Smooth muscle cell (in vitro differentiated cells): Measurements from ENCODE around the gene FRAS1. TPM values are rescaled to one million over a fixed set of nuclear protein-coding genes. Genes with fewer than 3 reads are reported as not detected.

Source experiments
- DNase-seq: peaks from one replicate; lab custom pipeline; 2025; ENCODE audit not compliant: unreplicated experiment; lab: John Stamatoyannopoulos, UW
- H2AFZ ChIP-seq: fragments of 200-600 bp; sonication (generic); 2 replicates; pipeline ENCODE4 v1.6.0; 2016; ENCODE audit warnings: antibody characterized with exemption, low read depth, mild to moderate bottlenecking
- H3F3A ChIP-seq: fragments of 200-600 bp; sonication (generic); 2 replicates; pipeline ENCODE4 v1.6.0; 2017; ENCODE audit warnings: antibody characterized with exemption, low read depth
- H3K27ac ChIP-seq: fragments of 200-600 bp; sonication (generic); 2 replicates; pipeline ENCODE4 v1.5.1; 2016; ENCODE audit warnings: low read depth, mild to moderate bottlenecking
- H3K27me3 ChIP-seq: fragments of 200-600 bp; sonication (generic); 2 replicates; pipeline ENCODE4 v1.6.1; 2016; ENCODE audit warnings: low read depth, mild to moderate bottlenecking
- H3K36me3 ChIP-seq: fragments of 200-600 bp; sonication (generic); 2 replicates; pipeline ENCODE4 v1.5.1; 2016; ENCODE audit warnings: low read depth
- H3K4me1 ChIP-seq: fragments of 200-600 bp; sonication (generic); 2 replicates; pipeline ENCODE4 v1.5.1; 2016; ENCODE audit warnings: low read depth
- H3K4me2 ChIP-seq: fragments of 200-600 bp; sonication (generic); 2 replicates; pipeline ENCODE4 v1.6.0; 2016; ENCODE audit warnings: mild to moderate bottlenecking
- H3K4me3 ChIP-seq: fragments of 200-600 bp; sonication (generic); 2 replicates; pipeline ENCODE4 v1.5.1; 2016; ENCODE audit warnings: mild to moderate bottlenecking
- H3K79me2 ChIP-seq: fragments of 200-600 bp; sonication (generic); 2 replicates; pipeline ENCODE4 v1.6.0; 2016; ENCODE audit warnings: low read depth, mild to moderate bottlenecking
- H3K9ac ChIP-seq: fragments of 200-600 bp; sonication (generic); 2 replicates; pipeline ENCODE4 v1.6.0; 2016; ENCODE audit warnings: low read depth
- H3K9me3 ChIP-seq: fragments of 200-600 bp; sonication (generic); replicated peaks from 2 replicates; pipeline ENCODE4 v1.5.1; 2016; ENCODE audit warnings: low read depth
- H4K20me1 ChIP-seq: fragments of 200-600 bp; sonication (generic); 2 replicates; pipeline ENCODE4 v1.6.0; 2016; ENCODE audit warnings: low read depth
- WGBS: methylation state at CpG from one replicate; pipeline ENCODE4 v1.1.7; 2016; ENCODE audit warnings: low lambda C conversion rate; 5-methylcytosine and 5-hydroxymethylcytosine counted together
- polyA plus RNA-seq: library from polyadenylated mRNA; unstranded; fragments of >200 nt; fragmentation: Nextera tagmentation; extraction: Ambion mirVana; gene quantifications from 2 replicates; pipeline ENCODE4 v1.2.1, GENCODE V29; 2016
- total RNA-seq: library from RNA; depleted of rRNA; stranded (reverse); fragments of >200 nt; gene quantifications from 2 replicates; pipeline ENCODE4 v1.2.3, GENCODE V29; 2014
- TF ChIP-seq, protein P1 (sequence below): fragments of 200-600 bp; sonication (generic); IDR thresholded peaks from 2 replicates; pipeline ENCODE4 v1.5.1; 2017; ENCODE audit warnings: borderline replicate concordance, mild to moderate bottlenecking, antibody characterized with exemption; ENCODE audit not compliant: insufficient read depth, poor library complexity, severe bottlenecking

The FRAS1 gene
- total and polyA plus RNA-seq, 2 experiments from 2014 or later = 0.55 to 8.1 TPM

DNA sequence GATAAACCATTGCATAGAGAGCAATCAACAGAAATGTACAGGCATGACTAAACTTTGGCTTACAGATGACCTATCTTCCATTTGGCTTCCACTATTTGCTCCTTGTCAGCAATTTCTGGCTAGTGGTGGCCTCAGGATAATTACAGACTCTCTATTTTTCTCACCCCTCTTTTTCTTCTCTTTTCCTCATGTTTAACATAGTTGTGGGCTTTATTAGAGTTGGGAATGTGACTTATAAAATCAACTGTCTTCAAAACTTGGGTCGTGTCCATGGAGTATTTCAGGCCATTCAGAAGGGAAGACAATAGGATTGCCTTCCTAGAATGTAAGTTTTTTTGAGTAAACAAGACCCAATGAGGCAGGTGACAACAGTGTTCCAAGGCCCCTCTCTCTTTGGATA lies 236.2 kb downstream of the FRAS1 start:
- Histone ChIP-seq H3K9ac (no peak overlapping the region), H3K27me3 (no peaks in the 10 kb centered on the region), H4K20me1 (no peaks in the 10 kb centered on the region), H3K4me2 (peak overlapping the region; percentile 69), H2AFZ (no peak overlapping the region), H3K9me3 (no peaks in the 10 kb centered on the region), H3K79me2 (no peaks in the 10 kb centered on the region), H3K36me3 (no peaks in the 10 kb centered on the region), H3K4me1 (peaks cover 14% of the 10 kb centered on the region), H3F3A (no peaks in the 10 kb centered on the region), H3K27ac (peak overlapping the region; percentile 15), H3K4me3 (no peak overlapping the region)
- WGBS = 73% methylated on average over 1 of the region's 1 CpG
- TF ChIP-seq, protein P1, sequence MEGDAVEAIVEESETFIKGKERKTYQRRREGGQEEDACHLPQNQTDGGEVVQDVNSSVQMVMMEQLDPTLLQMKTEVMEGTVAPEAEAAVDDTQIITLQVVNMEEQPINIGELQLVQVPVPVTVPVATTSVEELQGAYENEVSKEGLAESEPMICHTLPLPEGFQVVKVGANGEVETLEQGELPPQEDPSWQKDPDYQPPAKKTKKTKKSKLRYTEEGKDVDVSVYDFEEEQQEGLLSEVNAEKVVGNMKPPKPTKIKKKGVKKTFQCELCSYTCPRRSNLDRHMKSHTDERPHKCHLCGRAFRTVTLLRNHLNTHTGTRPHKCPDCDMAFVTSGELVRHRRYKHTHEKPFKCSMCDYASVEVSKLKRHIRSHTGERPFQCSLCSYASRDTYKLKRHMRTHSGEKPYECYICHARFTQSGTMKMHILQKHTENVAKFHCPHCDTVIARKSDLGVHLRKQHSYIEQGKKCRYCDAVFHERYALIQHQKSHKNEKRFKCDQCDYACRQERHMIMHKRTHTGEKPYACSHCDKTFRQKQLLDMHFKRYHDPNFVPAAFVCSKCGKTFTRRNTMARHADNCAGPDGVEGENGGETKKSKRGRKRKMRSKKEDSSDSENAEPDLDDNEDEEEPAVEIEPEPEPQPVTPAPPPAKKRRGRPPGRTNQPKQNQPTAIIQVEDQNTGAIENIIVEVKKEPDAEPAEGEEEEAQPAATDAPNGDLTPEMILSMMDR = no peak
- no peak for DNase-seq

DNA sequence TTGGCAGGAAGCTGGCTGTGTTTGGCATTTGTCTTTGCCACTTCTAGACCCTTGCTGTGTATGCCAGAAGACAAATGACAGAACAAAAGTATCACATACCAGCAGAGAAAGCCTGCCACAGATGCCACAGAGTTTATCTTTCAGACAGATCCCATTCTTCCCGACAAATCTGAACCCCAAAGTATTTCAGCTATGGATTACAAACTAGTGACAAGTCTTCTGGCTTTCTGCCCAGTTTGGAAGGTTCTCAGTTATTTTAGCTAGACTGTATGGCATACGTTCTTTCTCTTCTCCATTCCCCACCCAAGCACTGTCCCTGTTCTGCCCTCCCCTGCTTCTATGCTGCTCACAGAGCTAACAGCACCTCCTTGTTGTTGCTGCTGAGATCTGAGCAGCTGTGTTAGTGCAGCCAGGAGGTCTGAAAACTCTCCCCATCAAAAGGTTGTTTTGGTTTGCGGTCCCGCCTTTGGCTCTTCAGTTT lies 236.7 kb downstream of the FRAS1 start:
- WGBS = 51% methylated on average over 4 of the region's 4 CpGs
- Histone ChIP-seq H3K4me1 (peaks cover 14% of the 10 kb centered on the region), H3K36me3 (no peaks in the 10 kb centered on the region), H3K79me2 (no peaks in the 10 kb centered on the region), H3K4me3 (no peak overlapping the region), H3F3A (no peaks in the 10 kb centered on the region), H3K27ac (peak overlapping the region; percentile 15), H3K9ac (no peak overlapping the region), H2AFZ (peak overlapping the region; percentile 51), H3K9me3 (no peaks in the 10 kb centered on the region), H4K20me1 (no peaks in the 10 kb centered on the region), H3K4me2 (peak overlapping the region; percentile 69), H3K27me3 (no peaks in the 10 kb centered on the region)
- TF ChIP-seq, protein P1 = no peak
- no peak for DNase-seq

DNA sequence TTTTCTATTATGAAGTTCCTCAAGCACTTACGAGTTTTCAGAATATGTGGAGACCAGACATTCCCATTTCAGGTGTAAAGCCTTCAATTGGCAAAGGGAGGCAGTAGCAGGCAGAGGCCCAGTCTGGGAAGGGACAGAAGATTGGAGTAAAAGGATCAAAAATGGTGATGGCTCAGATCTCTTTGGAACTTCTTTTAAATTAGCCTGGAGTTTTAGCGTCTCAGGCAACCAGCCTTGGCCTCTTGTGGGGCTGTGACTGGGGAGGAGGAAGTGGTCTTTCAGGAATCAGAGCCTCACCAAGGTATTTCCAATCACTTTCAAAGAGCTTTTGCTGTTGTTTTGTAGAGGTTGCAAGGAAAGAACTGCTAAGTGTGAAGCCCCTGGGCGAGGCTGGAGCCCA lies 239.1 kb downstream of the FRAS1 start:
- Histone ChIP-seq H3K36me3 (no peaks in the 10 kb centered on the region), H3K27me3 (no peaks in the 10 kb centered on the region), H2AFZ (peak overlapping the region; percentile 50), H3K79me2 (no peaks in the 10 kb centered on the region), H4K20me1 (no peaks in the 10 kb centered on the region), H3K4me2 (no peak overlapping the region), H3F3A (no peaks in the 10 kb centered on the region), H3K4me1 (peaks cover 14% of the 10 kb centered on the region), H3K9ac (no peak overlapping the region), H3K27ac (no peak overlapping the region), H3K4me3 (no peak overlapping the region), H3K9me3 (no peaks in the 10 kb centered on the region)
- no peak for DNase-seq
- WGBS = 91% methylated on average over 3 of the region's 3 CpGs
- TF ChIP-seq, protein P1 = no peak

DNA sequence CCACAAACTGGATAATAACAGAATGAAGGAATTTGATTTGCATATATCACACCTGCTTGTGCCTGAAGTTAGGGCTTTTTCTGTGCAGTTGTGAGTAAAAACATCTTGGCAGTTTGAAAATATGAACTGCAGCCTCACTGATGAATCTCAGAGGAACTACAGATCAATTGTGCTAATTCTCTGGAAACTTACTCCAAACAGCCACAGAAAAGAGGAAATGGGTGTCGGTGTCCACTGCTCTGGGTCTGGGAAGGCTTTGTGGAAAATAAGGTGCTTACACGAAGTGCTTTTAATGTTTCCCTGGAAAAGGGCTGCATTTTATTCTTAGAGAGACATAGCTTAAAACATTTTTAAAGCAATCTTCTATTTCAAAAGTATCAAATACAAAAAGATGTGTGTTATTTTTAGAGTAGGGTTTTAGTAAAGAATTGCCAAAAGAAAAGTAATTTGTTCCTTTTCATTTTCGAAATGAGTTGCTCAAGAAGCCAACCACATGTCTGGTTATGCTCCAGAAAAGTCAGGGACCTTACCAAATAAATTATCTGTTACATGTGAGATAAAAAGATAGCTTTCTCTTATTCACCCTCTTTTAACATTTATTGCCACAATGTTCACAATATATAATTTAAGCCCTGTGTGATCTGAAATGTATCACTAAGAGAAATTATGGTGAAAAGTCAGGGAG lies 240.1 kb downstream of the FRAS1 start:
- no peaks in the 10 kb centered on the region for H3K9me3 ChIP-seq
- TF ChIP-seq, protein P1 = no peak
- H3K27ac ChIP-seq = no peak overlapping the region
- DNase-seq = no peak
- peak overlapping the region; percentile 50 for H2AFZ ChIP-seq
- H3K4me3 ChIP-seq = no peak overlapping the region
- H3K36me3 ChIP-seq = no peaks in the 10 kb centered on the region
- peak overlapping the region; percentile 52 for H3K4me2 ChIP-seq
- no peaks in the 10 kb centered on the region for H4K20me1 ChIP-seq
- peaks cover 14% of the 10 kb centered on the region for H3K4me1 ChIP-seq
- WGBS = 67% methylated on average over 3 of the region's 3 CpGs
- no peak overlapping the region for H3K9ac ChIP-seq
- no peaks in the 10 kb centered on the region for H3K27me3 ChIP-seq
- H3F3A ChIP-seq = no peaks in the 10 kb centered on the region
- H3K79me2 ChIP-seq = no peaks in the 10 kb centered on the region
